CD14-positive monocyte (primary cell): ENCODE results near the gene NEK4. TPM values are rescaled to one million over a fixed set of nuclear protein-coding genes. Genes with fewer than 3 reads are reported as not detected.

Experiments used
- DNase-seq, 3 donors: peaks; one replicate each; pipeline ENCODE4 v3.0.0-alpha.2; 2011 to 2022
- H2AFZ ChIP-seq: 2 replicates; pipeline ENCODE4 v1.6.0; 2012; ENCODE audit warnings: mild to moderate bottlenecking, low read depth, low read length, inconsistent platforms; ENCODE audit not compliant: insufficient read depth, poor library complexity, severe bottlenecking
- H3K27ac ChIP-seq, 2 donors: 1 replicate in 1 of 2; 2 replicates in 1 of 2; pipeline ENCODE4 v1.5.1; 2012 to 2013; ENCODE audit warnings: low read length in 2 of 2, control low read depth in 1 of 2, inconsistent platforms in 1 of 2, low read depth in 1 of 2, mild to moderate bottlenecking in 1 of 2
- H3K27me3 ChIP-seq, 2 donors: one replicate each; pipeline versions ENCODE4 v1.6.0 to v1.6.1; 2011 to 2013; ENCODE audit warnings: low read length in 2 of 2; ENCODE audit not compliant: control insufficient read depth in 2 of 2, insufficient read depth in 2 of 2
- H3K36me3 ChIP-seq, 2 donors: replicated peaks in 1 of 2; 1 replicate in 1 of 2; 2 replicates in 1 of 2; pipeline versions ENCODE4 v1.5.1 to v1.6.1; 2012 to 2013; ENCODE audit warnings: low read length in 2 of 2, control low read depth in 1 of 2, inconsistent platforms in 1 of 2, mild to moderate bottlenecking in 1 of 2; ENCODE audit not compliant: insufficient read depth in 2 of 2, control insufficient read depth in 1 of 2
- H3K4me1 ChIP-seq, 2 donors: 1 replicate in 1 of 2; 2 replicates in 1 of 2; pipeline versions ENCODE4 v1.5.1 to v1.6.1; 2012 to 2013; ENCODE audit warnings: low read length in 2 of 2, control low read depth in 1 of 2, inconsistent platforms in 1 of 2, mild to moderate bottlenecking in 1 of 2, moderate library complexity in 1 of 2; ENCODE audit not compliant: insufficient read depth in 2 of 2, control insufficient read depth in 1 of 2
- H3K4me2 ChIP-seq: replicated peaks from 2 replicates; pipeline ENCODE3; 2012; ENCODE audit warnings: low read length, moderate library complexity, mild to moderate bottlenecking; ENCODE audit not compliant: poor library complexity, severe bottlenecking; ENCODE audit errors: extremely low read depth
- H3K4me3 ChIP-seq, 3 experiments: fragments of 200-600 bp in 1 of 3; sonication (generic) in 1 of 3; replicated peaks in 1 of 3; 1 replicate in 2 of 3; 2 replicates in 1 of 3; pipeline ENCODE4 v1.5.1; 2011 to 2013; ENCODE audit warnings: low read length in 3 of 3, mild to moderate bottlenecking in 3 of 3, control low read depth in 2 of 3, low read depth in 2 of 3, inconsistent platforms in 1 of 3, moderate library complexity in 1 of 3
- H3K79me2 ChIP-seq: 2 replicates; pipeline ENCODE4 v1.6.0; 2012; ENCODE audit warnings: mild to moderate bottlenecking, control low read depth, inconsistent platforms, low read length, moderate library complexity; ENCODE audit not compliant: insufficient read depth
- H3K9ac ChIP-seq: 2 replicates; pipeline ENCODE4 v1.6.0; 2017; ENCODE audit warnings: low read length, mild to moderate bottlenecking; ENCODE audit not compliant: insufficient read depth, poor library complexity, severe bottlenecking
- H3K9me3 ChIP-seq, 2 donors: replicated peaks in 1 of 2; 1 replicate in 1 of 2; 2 replicates in 1 of 2; pipeline versions ENCODE4 v1.5.1 to v1.6.1; 2012 to 2013; ENCODE audit warnings: low read length in 2 of 2, control low read depth in 1 of 2; ENCODE audit not compliant: control insufficient read depth in 1 of 2, insufficient read depth in 1 of 2
- H4K20me1 ChIP-seq: 2 replicates; pipeline ENCODE4 v1.6.0; 2012; ENCODE audit warnings: mild to moderate bottlenecking, low read length, control low read depth, moderate library complexity; ENCODE audit not compliant: insufficient read depth
- H3K27ac Mint-ChIP-seq, 7 donors: one replicate each; pipeline ENCODE4 v1.8.0; 2020; ENCODE audit warnings: mild to moderate bottlenecking in 7 of 7, mixed read lengths in 7 of 7, moderate library complexity in 6 of 7, inconsistent platforms in 2 of 7
- H3K27me3 Mint-ChIP-seq, 3 donors: one replicate each; pipeline ENCODE4 v1.8.0; 2021 to 2022; ENCODE audit warnings: low read depth in 3 of 3, mild to moderate bottlenecking in 3 of 3, mixed read lengths in 3 of 3, moderate library complexity in 3 of 3, inconsistent platforms in 1 of 3
- H3K36me3 Mint-ChIP-seq, 2 donors: one replicate each; pipeline ENCODE4 v1.8.0; 2020; ENCODE audit warnings: mixed read lengths in 2 of 2, inconsistent platforms in 1 of 2, mild to moderate bottlenecking in 1 of 2
- H3K4me1 Mint-ChIP-seq: one replicate; pipeline ENCODE4 v1.8.0; 2020; ENCODE audit warnings: mild to moderate bottlenecking, mixed read lengths
- H3K4me3 Mint-ChIP-seq, 2 donors: one replicate each; pipeline ENCODE4 v1.8.0; 2020; ENCODE audit warnings: mild to moderate bottlenecking in 2 of 2, mixed read lengths in 2 of 2, moderate library complexity in 1 of 2
- H3K9me3 Mint-ChIP-seq, 7 donors: one replicate each; pipeline ENCODE4 v1.8.0; 2020 to 2022; ENCODE audit warnings: mixed read lengths in 7 of 7, mild to moderate bottlenecking in 6 of 7, moderate library complexity in 6 of 7, inconsistent platforms in 2 of 7
- CTCF ChIP-seq: fragments of 200-600 bp; IDR thresholded peaks from one replicate; pipeline ENCODE4 v1.8.0; 2022; ENCODE audit warnings: antibody characterized with exemption, mild to moderate bottlenecking
- WGBS: methylation state at CpG from one replicate; pipeline ENCODE4 v1.1.5; 2013; ENCODE audit warnings: missing lambda C conversion rate; ENCODE audit not compliant: insufficient coverage; 5-methylcytosine and 5-hydroxymethylcytosine counted together
- intact Hi-C, 2 donors: fragments of 100-400 bp; cut with micrococcal nuclease; formaldehyde crosslinking; loops; one replicate each; pipeline versions ENCODE4 v1.15.0 to v1.15.1; 2023
- polyA plus RNA-seq, 3 donors: library from polyadenylated mRNA; depleted of rRNA in 1 of 3; unstranded in 2 of 3; stranded (reverse) in 1 of 3; fragments of 300-500 nt in 2 of 3; fragments of >200 nt in 1 of 3; fragmentation: Illumina TruSeq in 2 of 3; gene quantifications; 1 replicate in 2 of 3; 2 replicates in 1 of 3; pipeline ENCODE4 v1.2.3, GENCODE V29; 2012 to 2021

NEK4 gene
- polyA plus RNA-seq, 3 donors = 13.7 to 17.5 (median 17.4) TPM

GRCh38 chr3:52707585-52707984 lies 63.2 kb downstream of the NEK4 start:
- H3K79me2 ChIP-seq = peaks cover 61% of the 10 kb centered on the region
- peaks cover 39% of the 10 kb centered on the region for H3K4me1 Mint-ChIP-seq
- peak overlapping the region in 1 of 2 donors; percentile 95 for H3K27ac ChIP-seq
- peak overlapping the region; percentile 43 for H3K4me2 ChIP-seq
- peak overlapping the region in 1 of 3 experiments; percentile 99 for H3K4me3 ChIP-seq
- peaks cover 0 to 3% (median 0%) of the 10 kb centered on the region in 3 donors for H3K27me3 Mint-ChIP-seq
- H3K4me3 Mint-ChIP-seq = peak overlapping the region in 1 of 2 donors; percentile 39
- no peak overlapping the region for H2AFZ ChIP-seq
- TF ChIP-seq CTCF = no peak
- peak overlapping the region; percentile 89 for H3K9ac ChIP-seq
- peaks cover 5% of the 10 kb centered on the region for H4K20me1 ChIP-seq
- intact Hi-C loops = no loop called here
- no CpG with 5 or more reads among the region's 4 CpGs for WGBS
- H3K27me3 ChIP-seq = no peaks in the 10 kb centered on the region
- H3K4me1 ChIP-seq = peaks cover 31 to 37% of the 10 kb centered on the region in 2 donors
- peaks cover 16 to 34% of the 10 kb centered on the region in 2 donors for H3K36me3 Mint-ChIP-seq
- H3K9me3 Mint-ChIP-seq = no peaks in the 10 kb centered on the region
- H3K27ac Mint-ChIP-seq = peak overlapping the region in 6 of 7 donors; percentile 24 to 83 (median 65)
- no peaks in the 10 kb centered on the region for H3K9me3 ChIP-seq
- peaks cover 20 to 44% of the 10 kb centered on the region in 2 donors for H3K36me3 ChIP-seq
- DNase-seq = no peak

- Mint-ChIP-seq H3K27ac (peak within 1 kb of the TSS; percentile 90 to 98 (median 94)), H3K4me1 (peaks cover 39% of the 10 kb centered on the region), H3K4me3 (peak within 1 kb of the TSS; percentile 94 to 96), H3K36me3 (peaks cover 10 to 27% of the 10 kb centered on the region in 2 donors), H3K9me3 (no peaks in the 10 kb centered on the region), H3K27me3 (peaks cover 0 to 3% (median 0%) of the 10 kb centered on the region in 3 donors)
- H3K36me3 ChIP-seq = peaks cover 12 to 28% of the 10 kb centered on the region in 2 donors
- peak within 1 kb of the TSS; percentile 88 to 95 for H3K27ac ChIP-seq
- no peaks in the 10 kb centered on the region for H3K27me3 ChIP-seq
- peaks cover 5% of the 10 kb centered on the region for H4K20me1 ChIP-seq
- intact Hi-C loops = no loop called here
- H3K4me3 ChIP-seq = peak within 1 kb of the TSS; percentile 89 to 99 (median 99)
- DNase-seq = peak; percentile 83 to 84 (median 84)
- peaks cover 31 to 37% of the 10 kb centered on the region in 2 donors for H3K4me1 ChIP-seq
- peak within 1 kb of the TSS; percentile 97 for H2AFZ ChIP-seq
- peaks cover 69% of the 10 kb centered on the region for H3K79me2 ChIP-seq
- under 1% methylated on average over 88 of the region's 94 CpGs for WGBS
- H3K9ac ChIP-seq = peak within 1 kb of the TSS; percentile 89
- no peaks in the 10 kb centered on the region for H3K9me3 ChIP-seq
- peak within 1 kb of the TSS; percentile 99 for H3K4me2 ChIP-seq
- no peak for TF ChIP-seq CTCF
Observed at GRCh38 chr3:52705688-52706686, 64.8 kb downstream of the NEK4 start, which contains the start of the genes GLT8D1 and SPCS1. Gene GLT8D1 (minus strand): TSS chr3:52705791. CDS start chr3:52700460, 5,331 bp downstream. Gene SPCS1 (plus strand): TSS chr3:52706106. CDS start chr3:52706247, 141 bp downstream.
